ENCODE results near the gene SLC37A4. TPM values are rescaled to one million over a fixed set of nuclear protein-coding genes. Genes with fewer than 3 reads are reported as not detected.
A peak's percentile ranks its signal among the peaks of the same experiment; 100 is the strongest.
"Not testable (repeated sequence)": the region's sequence is repeated elsewhere in the genome, so short reads cannot be mapped to it uniquely, and the experiment has no call there.

SLC37A4 gene
- total RNA-seq, 4 donors from 2014 or later: 18.2 to 253 (median 209) TPM

DNA sequence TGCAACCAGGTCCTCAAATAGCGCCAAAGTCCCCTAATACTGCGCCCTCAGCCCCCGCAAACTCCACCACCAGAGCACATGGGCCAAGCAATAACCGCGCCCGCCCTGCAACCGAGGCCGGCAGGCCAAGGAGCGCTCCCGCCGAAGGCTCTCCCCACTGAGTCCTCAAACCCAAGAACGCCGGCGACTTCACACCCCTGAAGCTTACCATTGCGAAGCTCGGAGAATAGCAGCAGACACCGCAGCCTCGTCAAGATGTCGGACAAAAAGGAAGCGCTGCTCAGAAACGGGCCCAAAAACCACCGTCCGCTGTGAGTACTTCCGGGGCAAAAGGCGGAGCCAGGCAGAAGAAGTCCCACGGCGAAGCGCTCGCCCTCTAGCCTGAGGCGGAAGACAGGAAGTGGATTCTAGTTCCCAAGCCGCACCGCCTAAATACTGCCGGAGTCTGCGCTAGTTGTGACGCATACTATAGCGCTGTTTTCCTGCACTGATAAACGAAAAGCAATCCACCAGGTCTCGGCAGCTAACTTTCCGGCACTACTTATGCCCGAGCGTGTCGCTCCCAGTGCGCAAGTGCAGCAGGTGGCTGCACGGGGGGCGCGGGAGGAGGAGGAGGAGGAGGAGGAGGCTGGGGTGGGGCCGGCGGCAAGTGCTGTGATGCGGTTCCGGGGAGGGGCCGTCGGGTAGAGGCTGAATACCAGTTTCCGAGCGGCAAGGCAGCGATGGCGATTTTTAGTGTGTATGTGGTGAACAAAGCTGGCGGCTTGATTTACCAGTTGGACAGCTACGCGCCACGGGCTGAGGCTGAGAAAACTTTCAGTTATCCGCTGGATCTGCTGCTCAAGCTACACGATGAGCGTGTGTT, 12.4 kb downstream of the SLC37A4 start, which contains the start of the genes RPS25 and TRAPPC4:
Gene RPS25, minus strand, starts transcription at position 270 of the 865 bp plus-strand sequence. Its CDS starts 59 bp downstream, at position 211.
Gene TRAPPC4, plus strand, starts transcription at position 693 of the 865 bp plus-strand sequence. Its CDS starts 30 bp downstream, at position 723.
- peaks cover 0 to 59% (median 18%) of the 10 kb centered on the region in 4 donors for H3K4me1 ChIP-seq
- H3K27me3 ChIP-seq: no peaks in the 10 kb centered on the region
- peak; percentile 59 to 63 for TF ChIP-seq POLR2A (IDR thresholded peaks at IDR 0.05)
- TF ChIP-seq, protein P1, sequence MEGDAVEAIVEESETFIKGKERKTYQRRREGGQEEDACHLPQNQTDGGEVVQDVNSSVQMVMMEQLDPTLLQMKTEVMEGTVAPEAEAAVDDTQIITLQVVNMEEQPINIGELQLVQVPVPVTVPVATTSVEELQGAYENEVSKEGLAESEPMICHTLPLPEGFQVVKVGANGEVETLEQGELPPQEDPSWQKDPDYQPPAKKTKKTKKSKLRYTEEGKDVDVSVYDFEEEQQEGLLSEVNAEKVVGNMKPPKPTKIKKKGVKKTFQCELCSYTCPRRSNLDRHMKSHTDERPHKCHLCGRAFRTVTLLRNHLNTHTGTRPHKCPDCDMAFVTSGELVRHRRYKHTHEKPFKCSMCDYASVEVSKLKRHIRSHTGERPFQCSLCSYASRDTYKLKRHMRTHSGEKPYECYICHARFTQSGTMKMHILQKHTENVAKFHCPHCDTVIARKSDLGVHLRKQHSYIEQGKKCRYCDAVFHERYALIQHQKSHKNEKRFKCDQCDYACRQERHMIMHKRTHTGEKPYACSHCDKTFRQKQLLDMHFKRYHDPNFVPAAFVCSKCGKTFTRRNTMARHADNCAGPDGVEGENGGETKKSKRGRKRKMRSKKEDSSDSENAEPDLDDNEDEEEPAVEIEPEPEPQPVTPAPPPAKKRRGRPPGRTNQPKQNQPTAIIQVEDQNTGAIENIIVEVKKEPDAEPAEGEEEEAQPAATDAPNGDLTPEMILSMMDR (IDR thresholded peaks at IDR 0.05): peak in 2 of 6 experiments; percentile 10 to 14
- peak; percentile 95 to 98 (median 95) for DNase-seq
- peak within 1 kb of the TSS; percentile 89 to 99 (median 97) for H3K27ac ChIP-seq
- peaks cover 0 to 47% (median 7%) of the 10 kb centered on the region in 3 donors for H3K36me3 ChIP-seq
- H3K4me3 ChIP-seq: peak within 1 kb of the TSS; percentile 66 to 95 (median 80)
- H3K9me3 ChIP-seq: no peaks in the 10 kb centered on the region

DNA sequence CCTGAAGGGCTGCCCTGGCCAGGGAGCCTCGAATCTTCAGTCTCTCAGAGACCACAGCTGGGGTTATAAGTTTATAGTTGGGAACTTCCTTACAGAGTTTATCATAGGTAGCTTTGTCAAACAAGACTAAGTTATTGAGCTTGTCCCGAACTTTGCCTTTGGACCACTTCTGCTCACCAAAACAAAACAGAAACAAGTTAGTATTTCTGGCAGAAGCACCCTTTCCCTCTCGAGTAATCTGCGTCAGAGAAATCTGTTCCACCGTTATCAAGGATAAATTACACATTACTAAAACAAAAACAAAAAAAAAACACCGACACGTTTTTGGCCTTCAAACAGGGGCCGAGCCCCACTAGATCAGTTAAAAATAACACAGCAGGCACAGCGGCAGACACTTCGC, 13.3 kb downstream of the SLC37A4 start:
- not testable (repeated sequence) for DNase-seq

DNA sequence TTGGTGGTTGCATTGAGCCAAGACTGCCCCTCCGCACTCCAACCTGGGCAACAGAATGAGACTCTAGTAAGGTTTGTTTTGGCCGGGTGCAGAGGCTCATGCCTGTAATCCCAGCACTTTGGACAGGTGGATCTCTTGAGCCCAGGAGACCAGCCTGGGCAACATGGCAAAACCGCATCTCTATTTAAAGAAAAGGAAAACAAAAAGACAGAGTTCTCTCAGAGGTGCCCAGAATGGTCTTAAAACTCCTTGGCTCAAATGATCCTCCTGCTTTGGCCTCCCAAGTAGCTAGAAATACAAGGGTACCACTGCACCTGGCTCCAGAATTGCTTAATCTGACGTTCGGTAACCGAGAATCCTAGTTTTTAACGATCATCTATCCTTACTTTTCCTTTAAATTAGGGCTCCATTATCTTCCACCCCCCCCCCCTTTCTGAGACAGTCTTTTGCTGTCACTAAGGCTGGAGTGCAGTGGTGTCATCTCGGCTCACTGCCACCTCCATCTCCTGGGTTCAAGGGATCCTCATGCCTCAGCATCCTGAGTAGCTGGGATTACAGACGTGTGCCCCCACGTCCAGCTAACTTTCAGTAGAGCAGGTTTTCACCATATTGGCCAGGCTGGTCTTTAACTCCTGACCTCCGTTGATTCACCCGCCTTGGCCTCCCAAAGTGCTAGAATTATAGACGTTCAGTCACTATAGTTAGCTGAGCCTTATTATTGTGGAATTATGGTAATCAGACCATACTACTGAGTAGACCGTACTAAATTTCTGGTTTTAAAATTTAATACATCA, 14.3 kb downstream of the SLC37A4 start:
- Histone ChIP-seq H3K4me1 (peaks cover 0 to 43% (median 16%) of the 10 kb centered on the region in 4 donors), H3K27me3 (no peaks in the 10 kb centered on the region), H3K36me3 (peaks cover 0 to 50% (median 7%) of the 10 kb centered on the region in 3 donors), H3K4me3 (peak overlapping the region in 2 of 4 donors; percentile 87 to 95), H3K27ac (no peak overlapping the region), H3K9me3 (no peaks in the 10 kb centered on the region)
- DNase-seq: no peak
- no peak for TF ChIP-seq POLR2A (IDR thresholded peaks at IDR 0.05)
- TF ChIP-seq, protein P1 (IDR thresholded peaks at IDR 0.05): no peak

More for the DNA sequence above, 13.3 kb downstream of the SLC37A4 start:
- H3K27me3 ChIP-seq, H3K9me3 ChIP-seq: not testable (repeated sequence)
- peak overlapping the region; percentile 89 to 99 (median 97) for H3K27ac ChIP-seq
- H3K36me3 ChIP-seq: peaks cover 0 to 48% (median 7%) of the 10 kb centered on the region in 3 donors
- peak overlapping the region; percentile 66 to 95 (median 80) for H3K4me3 ChIP-seq
- H3K4me1 ChIP-seq: peaks cover 0 to 52% (median 18%) of the 10 kb centered on the region in 4 donors

DNA sequence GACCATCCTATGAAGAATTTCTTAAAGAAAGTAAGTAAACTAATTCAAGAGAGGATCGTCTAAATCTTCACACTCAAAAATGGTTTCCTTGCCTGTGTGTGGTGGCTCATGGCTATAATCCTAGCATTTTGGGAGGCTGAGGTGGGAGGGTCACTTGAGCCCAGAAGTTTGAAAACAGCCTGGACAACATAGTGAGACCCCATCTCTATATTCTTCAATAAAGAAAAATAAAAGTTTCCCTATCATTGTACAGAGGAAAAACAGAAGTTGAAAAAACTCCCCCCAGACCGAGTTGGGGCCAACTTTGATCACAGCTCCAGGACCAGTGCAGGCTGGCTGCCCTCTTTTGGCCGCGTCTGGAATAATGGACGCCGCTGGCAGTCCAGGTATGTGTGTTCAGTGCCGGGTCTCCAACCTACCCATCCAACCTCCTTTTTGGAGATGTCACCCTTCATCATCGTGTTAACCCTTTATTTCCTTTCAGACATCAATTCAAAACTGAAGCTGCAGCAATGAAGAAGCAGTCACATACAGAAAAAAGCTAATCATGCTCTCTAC, 15.5 kb downstream of the SLC37A4 start:
- Histone ChIP-seq H3K27me3 (no peaks in the 10 kb centered on the region), H3K27ac (no peak overlapping the region), H3K9me3 (no peaks in the 10 kb centered on the region), H3K4me1 (peaks cover 0 to 30% (median 13%) of the 10 kb centered on the region in 4 donors), H3K4me3 (no peak overlapping the region), H3K36me3 (peaks cover 0 to 62% (median 7%) of the 10 kb centered on the region in 3 donors)
- TF ChIP-seq, protein P1 (IDR thresholded peaks at IDR 0.05): no peak
- TF ChIP-seq POLR2A (IDR thresholded peaks at IDR 0.05): no peak
- DNase-seq: no peak

DNA sequence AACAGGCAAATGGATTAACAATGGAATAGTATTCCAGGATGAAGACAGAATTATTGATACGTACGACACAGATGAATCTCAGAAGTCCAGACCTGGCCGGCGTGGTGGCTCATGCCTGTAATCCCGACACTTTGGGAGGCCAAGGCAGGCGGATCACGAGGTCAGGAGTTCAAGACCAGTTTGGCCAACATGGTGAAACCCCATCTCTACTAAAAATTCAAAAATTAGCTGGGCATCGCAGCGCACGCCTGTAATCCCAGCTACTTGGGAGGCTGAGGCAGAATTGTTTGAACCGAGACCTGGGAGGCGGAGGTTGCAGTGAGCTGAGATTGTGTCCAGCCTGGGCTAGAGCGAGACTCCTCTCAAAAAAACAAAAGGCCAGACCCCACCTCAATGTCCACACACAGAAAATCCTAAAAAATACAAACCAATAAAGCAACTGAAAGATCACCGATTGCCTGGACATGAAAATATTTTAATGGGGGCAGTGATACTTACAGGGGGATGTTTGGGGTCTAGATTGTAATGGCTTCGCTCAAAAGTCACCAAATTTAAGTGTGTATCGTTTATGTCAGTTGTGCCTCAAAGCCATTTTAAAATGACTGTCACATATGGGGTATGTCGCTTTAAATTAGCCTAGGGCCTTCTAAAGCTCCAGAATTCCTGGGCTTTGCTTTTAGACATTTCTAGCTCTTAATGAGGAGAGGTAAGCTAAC, 16.3 kb downstream of the SLC37A4 start:
- Histone ChIP-seq H3K9me3 (no peaks in the 10 kb centered on the region), H3K36me3 (peaks cover 0 to 69% (median 7%) of the 10 kb centered on the region in 3 donors), H3K4me1 (peaks cover 0 to 22% (median 8%) of the 10 kb centered on the region in 4 donors), H3K27ac (no peak overlapping the region), H3K27me3 (no peaks in the 10 kb centered on the region), H3K4me3 (no peak overlapping the region)
- TF ChIP-seq, protein P1 (IDR thresholded peaks at IDR 0.05): no peak
- no peak for TF ChIP-seq POLR2A (IDR thresholded peaks at IDR 0.05)
- DNase-seq: no peak

Data from Peyer's patch (tissue), 4 donors.